Transverse colon (tissue), 4 donors: Measurements from ENCODE around the gene MYH15.

Source experiments
- EP300 ChIP-seq: sonication (generic); formaldehyde crosslinking; IDR thresholded peaks from one replicate; pipeline ENCODE4 v1.6.1; 2017; ENCODE audit warnings: antibody characterized with exemption, low read depth
- POLR2A ChIP-seq: fragments of 450-650 bp; IDR thresholded peaks from one replicate; pipeline ENCODE4 v1.6.1; 2016; ENCODE audit warnings: antibody characterized with exemption, mild to moderate bottlenecking, moderate library complexity
- POLR2AphosphoS5 ChIP-seq, 3 donors: sonication (generic); formaldehyde crosslinking; IDR thresholded peaks; one replicate each; pipeline ENCODE4 v1.6.1; 2016; ENCODE audit warnings: antibody characterized with exemption in 3 of 3
- TF ChIP-seq, protein P1 (sequence below), 5 experiments: fragments of 200-600 bp in 3 of 5; fragments of 450-650 bp in 2 of 5; sonication (generic) in 3 of 5; IDR thresholded peaks; 1 replicate in 2 of 5; 2 replicates in 3 of 5; pipeline ENCODE4 v1.5.1; 2016 to 2017; ENCODE audit warnings: antibody characterized with exemption in 5 of 5, inconsistent platforms in 3 of 5, mild to moderate bottlenecking in 2 of 5, moderate library complexity in 1 of 5

DNA sequence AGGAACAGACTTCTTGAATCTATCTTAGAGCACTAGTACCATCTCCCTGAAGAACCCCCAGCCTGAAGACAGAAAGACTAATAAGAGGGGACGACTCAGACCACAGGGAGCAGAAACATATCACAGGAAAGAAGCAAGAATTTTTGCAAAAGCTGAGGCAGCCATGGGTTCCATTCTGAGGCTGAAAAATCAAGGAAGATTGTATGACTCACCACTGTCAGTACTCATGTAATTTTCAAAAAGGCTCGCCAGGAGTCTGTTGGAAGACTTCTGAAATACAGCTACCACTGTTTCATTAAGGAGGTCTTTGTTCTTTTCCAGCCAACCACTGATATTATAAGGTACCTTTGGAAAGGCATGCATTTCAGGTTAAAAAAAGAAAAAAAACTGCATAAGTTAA is 47.5 kb downstream of the MYH15 start:
- TF ChIP-seq, protein P1, sequence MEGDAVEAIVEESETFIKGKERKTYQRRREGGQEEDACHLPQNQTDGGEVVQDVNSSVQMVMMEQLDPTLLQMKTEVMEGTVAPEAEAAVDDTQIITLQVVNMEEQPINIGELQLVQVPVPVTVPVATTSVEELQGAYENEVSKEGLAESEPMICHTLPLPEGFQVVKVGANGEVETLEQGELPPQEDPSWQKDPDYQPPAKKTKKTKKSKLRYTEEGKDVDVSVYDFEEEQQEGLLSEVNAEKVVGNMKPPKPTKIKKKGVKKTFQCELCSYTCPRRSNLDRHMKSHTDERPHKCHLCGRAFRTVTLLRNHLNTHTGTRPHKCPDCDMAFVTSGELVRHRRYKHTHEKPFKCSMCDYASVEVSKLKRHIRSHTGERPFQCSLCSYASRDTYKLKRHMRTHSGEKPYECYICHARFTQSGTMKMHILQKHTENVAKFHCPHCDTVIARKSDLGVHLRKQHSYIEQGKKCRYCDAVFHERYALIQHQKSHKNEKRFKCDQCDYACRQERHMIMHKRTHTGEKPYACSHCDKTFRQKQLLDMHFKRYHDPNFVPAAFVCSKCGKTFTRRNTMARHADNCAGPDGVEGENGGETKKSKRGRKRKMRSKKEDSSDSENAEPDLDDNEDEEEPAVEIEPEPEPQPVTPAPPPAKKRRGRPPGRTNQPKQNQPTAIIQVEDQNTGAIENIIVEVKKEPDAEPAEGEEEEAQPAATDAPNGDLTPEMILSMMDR (IDR thresholded peaks at IDR 0.05), result no peak
- TF ChIP-seq POLR2A (no peak), POLR2AphosphoS5 (IDR thresholded peaks at IDR 0.05) (no peak), EP300 (no peak)
